ENCODE measurements around the gene AMPH.

The AMPH gene

GRCh38 chr7:38542156-38542555 lies 89.0 kb downstream of the AMPH start:
- no peak for DNase-seq (ENCODE audit: low read depth)

DNA sequence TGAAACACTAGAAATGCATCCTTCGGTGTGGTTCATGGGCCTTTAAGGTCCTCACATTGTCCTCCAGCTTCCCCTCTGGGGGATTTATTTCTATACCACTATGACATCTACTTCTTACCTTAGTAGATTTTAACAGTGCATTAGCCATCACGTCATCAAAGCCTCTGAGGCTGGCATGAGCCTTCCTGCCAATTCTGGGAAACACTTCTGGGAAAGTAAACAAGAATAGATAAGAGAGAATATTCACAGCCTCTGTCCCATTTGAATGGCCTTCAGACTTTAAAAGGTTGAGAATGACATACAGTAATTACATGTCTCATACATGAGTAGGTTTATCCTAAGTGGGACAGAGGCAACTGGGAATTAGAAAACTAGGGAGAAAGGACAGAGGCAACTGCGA lies 89.7 kb downstream of the AMPH start:
- DNase-seq (ENCODE audit: low read depth), result no peak

DNA sequence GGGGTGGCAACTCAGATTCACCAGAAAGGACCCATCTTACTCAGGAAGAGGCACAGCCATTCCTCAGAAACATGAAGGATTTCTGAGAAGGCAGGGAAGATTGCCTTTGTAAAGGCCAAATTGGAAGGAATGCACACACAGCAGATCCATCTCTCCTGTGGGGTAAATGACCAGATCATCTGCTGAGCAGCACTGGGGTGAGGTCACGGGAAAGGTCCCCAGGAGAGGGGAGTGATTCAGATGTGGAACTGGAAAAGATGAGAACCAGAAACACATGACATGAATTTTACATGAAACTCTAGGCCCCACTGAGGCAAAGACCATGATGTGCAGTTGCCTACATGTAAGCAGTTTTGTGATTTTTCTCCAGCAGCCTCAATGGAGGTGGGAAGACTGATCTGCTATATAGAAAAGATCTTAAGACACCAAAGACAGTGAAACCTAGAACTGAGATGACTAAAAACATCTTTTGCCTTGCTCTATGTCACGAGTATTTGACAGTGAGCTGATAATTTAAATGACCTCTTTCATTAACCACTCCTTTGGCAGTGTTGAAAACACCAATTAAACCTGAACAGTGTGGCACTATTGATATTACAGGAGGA lies 91.6 kb downstream of the AMPH start:
- DNase-seq (ENCODE audit: low read depth), result no peak

- DNase-seq (ENCODE audit: low read depth), result no peak
Measured at GRCh38 chr7:38535073-38535472, 96.1 kb downstream of the AMPH start.

GRCh38 chr7:38525857-38526256 lies 105.3 kb downstream of the AMPH start:
- DNase-seq (ENCODE audit: low read depth), result no peak

DNA sequence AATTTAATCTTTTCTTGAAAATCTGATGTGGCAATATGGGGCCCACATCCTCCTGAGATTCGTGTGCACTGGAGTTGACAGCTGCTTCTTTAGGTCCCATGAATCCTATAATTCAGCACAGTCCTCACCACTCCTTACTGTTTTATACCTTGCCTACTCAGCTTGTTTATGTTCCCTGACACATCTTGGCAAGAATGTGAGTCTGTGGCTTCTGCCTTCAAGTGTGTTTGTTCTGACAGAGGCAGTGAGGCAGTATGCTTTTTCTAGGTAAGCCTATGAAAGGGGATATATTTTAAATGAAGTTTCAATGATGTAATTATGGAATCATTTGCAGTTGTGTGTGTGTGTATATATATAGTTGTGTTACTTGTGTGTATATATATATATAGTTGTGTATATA lies 106.4 kb downstream of the AMPH start:
- no peak for DNase-seq (ENCODE audit: low read depth)

DNA sequence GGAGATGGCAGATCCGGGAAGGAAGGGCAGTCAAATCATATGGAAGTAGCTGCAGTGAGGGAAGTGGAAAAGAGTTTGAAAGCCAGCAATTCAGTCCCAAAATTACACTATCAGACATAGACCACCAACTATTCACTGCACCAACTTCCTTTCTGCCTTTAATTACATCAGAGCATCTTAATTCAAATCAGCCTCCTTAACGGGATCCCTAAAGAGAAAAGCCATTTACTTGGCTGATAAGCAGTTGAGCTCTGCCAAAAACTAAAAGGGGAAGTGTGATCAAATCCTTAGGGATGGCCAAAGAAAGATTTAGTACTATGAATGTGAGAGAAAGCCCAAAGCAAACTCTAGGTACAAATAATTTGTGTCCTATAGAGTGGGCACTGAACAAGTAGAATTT lies 110.4 kb downstream of the AMPH start:
- DNase-seq (ENCODE audit: low read depth), result no peak

- no peak for DNase-seq (ENCODE audit: low read depth)
Measured at GRCh38 chr7:38518541-38518940, 112.6 kb downstream of the AMPH start.

DNA sequence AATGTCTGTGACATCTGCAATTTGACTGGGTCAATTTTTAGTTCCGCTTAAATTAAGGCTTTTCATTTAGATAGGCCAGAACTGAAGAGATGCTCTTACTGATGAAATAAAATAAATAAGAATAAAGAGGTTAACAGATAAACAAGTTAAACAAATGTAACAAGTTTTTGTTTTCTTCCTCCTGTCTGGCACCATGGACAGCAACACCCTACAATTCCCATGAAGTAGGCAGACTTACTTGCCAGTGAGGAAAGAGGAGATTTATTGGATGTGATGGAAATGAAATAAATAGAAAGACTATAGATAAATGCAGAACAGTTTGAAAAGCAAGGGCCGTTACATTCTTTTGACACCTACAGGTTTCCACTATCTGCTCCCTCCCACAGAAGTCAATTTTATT lies 118.5 kb downstream of the AMPH start:
- DNase-seq (ENCODE audit: low read depth), result no peak

- DNase-seq (ENCODE audit: low read depth), result no peak
Measured at GRCh38 chr7:38512291-38512690, 118.9 kb downstream of the AMPH start.

DNA sequence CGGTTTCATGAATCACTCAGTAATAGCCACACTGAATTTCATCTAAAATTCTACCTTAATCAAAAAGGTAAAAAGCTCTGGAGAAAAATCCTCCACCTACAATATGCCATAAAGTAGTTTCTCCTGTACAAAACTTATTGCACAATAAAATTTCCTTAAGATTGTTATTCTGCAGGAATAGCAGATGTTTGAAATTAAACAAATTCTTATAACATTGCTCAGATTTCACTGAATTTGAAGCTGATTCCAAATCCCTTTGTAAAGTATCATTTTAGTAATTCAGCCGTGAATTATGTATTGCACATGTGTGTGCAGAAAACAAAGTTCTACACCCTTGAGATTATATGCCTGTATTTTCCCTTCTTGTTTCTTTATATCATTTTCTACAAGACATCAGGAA lies 123.8 kb downstream of the AMPH start:
- no peak for DNase-seq (ENCODE audit: low read depth)

DNA sequence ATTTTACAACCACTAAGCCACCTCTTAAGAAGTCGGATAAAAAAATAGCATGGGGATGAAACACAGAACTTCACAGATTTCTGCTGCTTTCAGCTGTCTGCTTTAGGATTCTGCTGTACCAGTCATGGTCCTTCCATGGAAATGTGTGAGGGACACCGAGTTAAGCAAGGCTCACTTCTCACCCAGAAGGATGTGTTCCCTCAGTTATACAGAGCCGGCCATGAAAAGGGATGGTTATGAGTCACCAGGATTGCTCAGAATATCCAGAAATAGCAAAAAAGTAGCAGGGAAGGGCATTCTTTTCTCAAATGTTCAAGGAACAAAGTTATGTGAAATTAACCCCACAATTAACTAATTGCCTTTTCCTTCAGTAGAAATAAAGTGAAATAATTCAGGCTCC lies 124.4 kb downstream of the AMPH start:
- no peak for DNase-seq (ENCODE audit: low read depth)

DNA sequence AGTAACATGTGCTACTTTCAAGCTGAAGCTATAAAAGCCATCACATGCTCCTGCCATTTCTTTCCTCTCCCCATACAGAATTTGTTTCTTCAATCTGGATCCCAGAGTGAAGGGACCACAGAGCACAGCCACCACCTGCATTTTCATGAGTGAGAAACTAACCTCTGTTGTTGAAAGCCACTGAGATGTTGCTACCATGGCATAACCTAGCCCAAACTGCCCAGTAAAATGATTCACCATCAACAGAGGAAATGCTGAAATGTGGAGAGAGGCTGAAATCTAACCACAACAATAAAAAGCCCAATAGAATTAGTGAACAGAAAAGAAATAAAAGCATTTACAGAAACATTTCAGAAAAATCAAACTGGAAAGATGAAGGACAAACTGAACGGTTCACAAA lies 125.2 kb downstream of the AMPH start:
- DNase-seq (ENCODE audit: low read depth), result no peak

- no peak for DNase-seq (ENCODE audit: low read depth)
Measured at GRCh38 chr7:38504684-38505083, 126.5 kb downstream of the AMPH start.

DNA sequence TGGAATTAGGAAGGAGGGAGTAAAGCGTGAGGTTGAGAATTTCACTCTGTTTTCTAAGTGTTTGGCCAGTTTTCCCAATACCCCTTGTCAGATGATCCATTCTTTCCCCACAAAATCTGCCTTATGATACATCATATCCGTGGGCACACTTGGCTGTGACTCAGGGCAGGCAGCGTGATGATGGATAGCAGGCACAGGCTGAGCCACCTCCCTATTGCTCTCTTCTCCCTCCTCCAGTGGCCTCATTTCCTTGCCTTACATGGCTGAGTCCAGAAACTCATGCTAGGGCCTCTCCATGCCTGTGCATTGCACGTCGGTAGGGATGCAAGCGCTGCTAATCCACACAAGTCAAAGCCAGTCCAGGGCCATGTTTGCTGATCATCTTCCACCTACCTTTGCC lies 128.3 kb downstream of the AMPH start:
- DNase-seq (ENCODE audit: low read depth), result no peak

DNA sequence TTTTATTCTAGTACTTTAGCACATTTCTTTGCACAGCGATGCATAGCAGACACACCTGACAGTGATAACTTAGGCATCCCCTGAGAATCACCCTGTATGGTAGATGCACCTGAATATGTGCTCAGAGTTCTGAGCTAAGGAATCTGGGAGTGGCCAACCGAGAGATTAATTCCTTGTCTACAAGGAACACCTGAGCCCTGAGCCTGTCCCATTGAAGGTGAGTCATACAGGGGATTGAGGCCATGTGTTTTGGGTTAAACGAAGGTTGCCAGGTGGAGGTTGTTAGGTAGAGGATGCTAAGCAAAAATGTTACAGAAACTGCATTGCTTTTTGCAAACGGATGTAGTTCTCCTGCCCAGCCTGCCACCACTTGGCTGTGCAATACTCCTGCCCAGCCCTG lies 128.9 kb downstream of the AMPH start:
- no peak for DNase-seq (ENCODE audit: low read depth)

DNA sequence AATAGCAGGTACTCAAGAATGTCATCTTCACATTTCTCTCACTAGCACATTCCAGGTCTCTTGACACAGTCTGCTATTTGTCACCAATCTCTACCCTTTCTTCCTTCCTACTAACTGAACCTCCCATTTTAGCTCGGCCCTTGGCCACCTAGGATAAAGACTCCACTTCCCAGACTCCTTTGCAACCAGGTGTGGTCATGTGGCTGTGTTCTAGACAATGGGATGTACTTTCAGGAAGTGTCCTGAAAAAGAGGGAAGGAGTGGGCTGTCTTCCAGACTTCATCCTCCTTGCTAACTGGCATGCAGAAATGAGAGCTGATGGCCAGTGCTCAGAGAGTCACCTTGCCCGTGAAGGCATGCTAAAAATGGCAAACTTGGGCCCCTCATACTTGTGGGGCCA lies 139.2 kb downstream of the AMPH start:
- no peak for DNase-seq (ENCODE audit: low read depth)

DNA sequence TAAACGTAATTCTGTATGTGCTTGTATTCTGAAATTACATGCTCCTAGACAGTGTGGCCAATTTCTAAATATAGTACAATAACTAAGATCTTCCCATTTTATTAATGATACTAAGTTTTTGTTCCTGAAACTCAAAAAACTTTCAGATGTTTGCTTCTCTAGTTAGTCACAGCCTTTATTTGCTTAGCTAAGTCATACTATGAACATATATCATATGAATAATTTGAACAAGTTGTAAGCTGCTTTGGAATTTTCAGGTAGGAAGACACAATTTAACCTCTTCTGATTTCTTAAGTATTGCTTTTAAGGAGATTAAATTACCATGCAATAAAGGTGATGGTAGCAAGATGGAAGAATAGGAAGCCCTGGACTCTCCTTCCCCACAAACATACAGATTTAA lies 148.7 kb downstream of the AMPH start:
- no peak for DNase-seq (ENCODE audit: low read depth)

DNA sequence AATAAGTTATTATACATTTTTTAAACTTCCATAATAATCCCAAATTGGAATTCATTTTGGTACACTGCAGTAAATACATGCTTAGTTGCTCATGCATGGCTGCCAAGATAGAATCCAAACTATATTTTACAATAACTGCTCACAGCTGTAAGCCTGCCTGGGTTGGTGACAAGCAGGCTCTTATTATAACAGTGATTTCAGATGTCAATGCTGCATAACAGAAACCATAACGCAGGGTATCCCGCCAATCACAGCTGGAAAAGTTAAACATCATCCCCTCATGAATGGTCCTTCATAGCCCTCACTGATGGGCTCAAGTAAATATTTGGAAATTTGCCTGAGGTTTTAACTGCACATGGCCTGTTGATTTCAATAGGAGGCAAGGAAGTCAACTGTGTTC lies 149.8 kb downstream of the AMPH start:
- no peak for DNase-seq (ENCODE audit: low read depth)

DNA sequence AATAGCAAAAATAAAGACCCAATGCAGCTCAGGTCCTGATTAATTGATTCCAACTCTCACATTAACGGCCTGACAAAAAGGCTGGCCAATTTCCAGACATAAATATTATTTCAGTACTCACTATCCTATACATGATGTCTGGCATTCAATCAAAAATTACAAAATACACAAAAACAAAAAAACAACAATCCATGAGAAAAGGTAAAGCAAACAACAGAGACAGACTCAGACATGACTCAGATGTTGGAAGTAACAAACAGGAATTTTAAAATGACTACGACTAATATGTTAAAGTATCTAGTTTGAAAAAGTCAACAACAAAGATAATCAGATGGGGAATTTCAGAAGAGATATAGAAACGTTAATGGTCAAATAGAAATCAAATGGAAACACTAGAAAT lies 152.8 kb downstream of the AMPH start:
- no peak for DNase-seq (ENCODE audit: low read depth)

GRCh38 chr7:38477333-38477732 lies 153.8 kb downstream of the AMPH start:
- DNase-seq (ENCODE audit: low read depth), result no peak

GRCh38 chr7:38476764-38477163 lies 154.4 kb downstream of the AMPH start:
- no peak for DNase-seq (ENCODE audit: low read depth)

GRCh38 chr7:38465956-38466355 lies 165.2 kb downstream of the AMPH start:
- DNase-seq (ENCODE audit: low read depth), result no peak

DNA sequence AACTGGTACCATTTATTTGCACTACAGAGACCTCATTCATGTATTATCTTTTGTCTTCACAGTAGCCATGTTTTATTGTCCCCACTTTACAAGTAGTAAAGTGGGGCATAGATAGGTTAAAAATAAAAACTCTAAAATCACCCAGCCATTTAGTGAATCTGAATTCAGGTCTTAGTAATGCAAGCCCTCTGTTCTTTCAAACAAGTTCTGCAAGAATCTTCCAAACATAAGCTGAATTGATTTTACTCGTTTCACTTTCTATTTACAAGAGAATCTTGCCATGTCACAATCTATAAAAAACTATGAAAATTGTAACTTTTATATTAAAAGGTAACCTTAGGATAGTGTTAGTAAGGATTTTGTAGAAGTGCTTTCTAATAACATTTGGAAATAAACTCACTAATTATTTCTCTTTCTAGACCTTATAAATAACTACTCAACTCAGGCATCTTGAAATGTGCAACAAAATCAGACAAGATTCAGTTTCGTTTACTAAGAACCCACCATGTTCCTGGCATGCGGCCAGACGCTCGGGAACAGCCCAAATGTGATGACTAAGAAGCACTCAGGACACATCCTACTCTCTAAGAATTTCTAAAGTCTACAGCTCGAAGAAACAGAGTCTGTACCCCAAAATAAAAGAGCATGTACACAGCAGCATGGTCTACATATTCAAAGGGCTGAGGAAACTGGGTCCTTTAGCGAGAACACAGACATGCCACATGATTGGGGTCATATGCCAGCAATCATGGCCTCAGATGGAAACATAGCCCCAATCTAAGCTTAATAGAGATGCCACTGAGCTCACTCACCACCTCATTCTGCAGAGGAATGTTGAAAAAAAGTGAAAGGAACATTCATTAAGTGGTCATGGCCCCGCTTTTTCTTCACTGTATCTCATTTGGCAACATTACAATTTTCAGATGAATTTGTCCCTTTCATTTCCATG lies 167.6 kb downstream of the AMPH start:
- DNase-seq (ENCODE audit: low read depth), result no peak
